HL-60 (cell line): ENCODE data around the gene CAPN13.

ENCODE experiments used
- DNase-seq, 2 experiments: peaks; one replicate each; pipeline ENCODE4 v3.0.0-alpha.2; 2010 to 2020; ENCODE audit warnings: low read depth in 1 of 2, low spot score in 1 of 2
- H3K27ac ChIP-seq: fragments of 250-450 bp; sonication (Bioruptor Pico); replicated peaks from 2 replicates; pipeline ENCODE4 v1.5.1; 2020; ENCODE audit warnings: mild to moderate bottlenecking, moderate library complexity
- H3K27me3 ChIP-seq: fragments of 250-450 bp; sonication (Bioruptor Pico); 2 replicates; pipeline ENCODE4 v1.5.1; 2021; ENCODE audit warnings: mild to moderate bottlenecking, moderate library complexity; ENCODE audit not compliant: insufficient read depth, poor library complexity, severe bottlenecking
- H3K4me3 ChIP-seq: replicated peaks from 2 replicates; pipeline ENCODE4 v1.5.1; 2011; ENCODE audit warnings: mild to moderate bottlenecking, control low read depth, low read length; ENCODE audit not compliant: insufficient read depth
- CTCF ChIP-seq: IDR thresholded peaks from one replicate; pipeline ENCODE4 v1.5.1; 2011; ENCODE audit warnings: low read length, control low read depth, inconsistent platforms; ENCODE audit not compliant: insufficient read depth
- GABPA ChIP-seq: IDR thresholded peaks from 2 replicates; pipeline ENCODE4 v1.6.1; 2012; ENCODE audit warnings: low read depth
- POLR2AphosphoS5 ChIP-seq: IDR thresholded peaks from 2 replicates; pipeline ENCODE4 v1.6.1; 2012; ENCODE audit warnings: low read depth
- REST ChIP-seq: IDR thresholded peaks from 2 replicates; pipeline ENCODE4 v1.6.1; 2012; ENCODE audit warnings: low read depth; ENCODE audit not compliant: insufficient replicate concordance
- SPI1 ChIP-seq: IDR thresholded peaks from 2 replicates; pipeline ENCODE4 v1.6.1; 2012; ENCODE audit warnings: low read depth, mild to moderate bottlenecking, borderline replicate concordance

CAPN13 gene

GRCh38 chr2:30781961-30782533, 25.2 kb downstream of the CAPN13 start:
- Histone ChIP-seq H3K27ac (no peak overlapping the region), H3K27me3 (no peaks in the 10 kb centered on the region), H3K4me3 (no peak overlapping the region)
- TF ChIP-seq REST, result no peak
- TF ChIP-seq POLR2AphosphoS5, result no peak
- no peak for TF ChIP-seq GABPA
- no peak for TF ChIP-seq CTCF
- TF ChIP-seq SPI1, result no peak
- no peak for DNase-seq

- Histone ChIP-seq H3K27me3 (no peaks in the 10 kb centered on the region), H3K4me3 (no peak overlapping the region), H3K27ac (no peak overlapping the region)
- TF ChIP-seq CTCF (no peak), GABPA (no peak), REST (no peak), POLR2AphosphoS5 (no peak)
- DNase-seq, result no peak
These were observed 25.8 kb downstream of the CAPN13 start for GRCh38 chr2:30781451-30781850.

GRCh38 chr2:30780776-30781330, 26.4 kb downstream of the CAPN13 start:
- H3K27ac ChIP-seq, result no peak overlapping the region
- no peak for DNase-seq
- TF ChIP-seq CTCF (no peak), POLR2AphosphoS5 (no peak), SPI1 (no peak), GABPA (no peak), REST (no peak)
- no peaks in the 10 kb centered on the region for H3K27me3 ChIP-seq
- H3K4me3 ChIP-seq, result no peak overlapping the region
